Measurements from ENCODE around the gene PITPNM3.
"Not testable (repeated sequence)": the region's sequence is repeated elsewhere in the genome, so short reads cannot be mapped to it uniquely, and the experiment has no call there.

Gene PITPNM3

DNA sequence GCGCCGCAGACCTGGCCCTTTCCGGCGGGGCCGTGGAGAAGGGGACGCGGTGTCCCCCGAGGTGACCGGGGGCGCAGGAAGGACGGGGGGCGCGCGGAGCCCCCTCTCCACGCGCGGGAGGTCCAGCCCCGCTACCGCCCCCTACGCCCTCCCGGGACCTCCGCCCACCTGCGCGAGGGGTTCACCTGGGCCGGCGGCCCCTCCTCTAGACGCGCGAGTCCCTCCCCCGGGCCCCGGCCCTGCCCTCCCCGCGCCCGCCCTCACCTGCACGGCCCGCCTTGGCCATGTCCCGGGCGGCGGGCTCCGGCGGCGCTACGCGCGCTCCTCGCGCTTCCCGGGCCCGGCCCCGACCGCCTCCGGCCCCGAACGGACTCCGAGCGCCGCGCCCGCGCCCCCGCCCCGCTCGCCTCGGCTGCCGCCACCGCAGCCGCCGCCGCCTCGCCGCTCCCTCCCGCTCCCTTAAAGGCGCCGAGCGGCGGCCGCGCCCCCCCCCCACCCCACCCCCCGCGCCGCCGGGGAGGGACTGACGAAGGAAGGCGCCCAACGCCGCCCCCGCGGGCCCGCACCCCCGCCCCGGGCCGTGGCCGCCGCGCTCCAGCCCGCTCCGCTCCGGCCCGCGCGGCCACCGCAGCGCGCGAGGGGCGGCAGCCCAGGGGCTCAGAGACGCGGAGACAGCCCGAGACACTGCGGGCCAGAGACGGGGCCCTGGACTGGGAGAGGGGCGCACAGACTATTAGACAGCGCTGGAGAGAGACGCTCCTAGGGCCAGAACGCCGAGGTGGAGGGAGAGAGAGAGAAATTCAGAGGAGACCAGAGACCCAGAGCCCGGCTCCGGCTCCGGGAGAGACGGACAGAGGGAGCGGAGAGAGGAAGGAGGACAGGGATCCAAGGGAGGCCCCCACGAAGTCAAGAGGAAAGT is at the start of gene PITPNM3:
Gene PITPNM3 (minus strand): TSS at position 435 of the 919 bp plus-strand sequence. CDS start 149 bp downstream, at position 286.
- DNase-seq: no peak

DNA sequence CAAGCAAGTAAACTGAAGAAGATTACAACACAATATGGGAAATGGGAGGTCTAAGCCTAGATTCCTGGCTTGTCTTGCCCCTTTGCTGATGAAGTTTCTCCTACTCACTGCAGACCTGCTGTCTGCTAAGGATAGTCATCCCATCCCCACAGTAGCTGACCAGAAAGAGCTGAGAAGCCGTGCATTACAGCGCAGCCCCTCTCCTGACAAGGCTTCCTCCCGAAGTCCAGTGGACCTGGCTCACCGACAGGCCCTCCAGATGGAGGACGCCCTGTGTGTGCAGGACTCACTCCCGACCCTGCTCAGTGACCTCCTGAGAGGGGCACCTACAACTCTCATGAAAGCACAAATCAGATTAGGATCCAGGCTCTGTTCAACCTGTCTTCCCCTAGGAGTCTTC is 48.8 kb upstream of the PITPNM3 start:
- DNase-seq: no peak

DNA sequence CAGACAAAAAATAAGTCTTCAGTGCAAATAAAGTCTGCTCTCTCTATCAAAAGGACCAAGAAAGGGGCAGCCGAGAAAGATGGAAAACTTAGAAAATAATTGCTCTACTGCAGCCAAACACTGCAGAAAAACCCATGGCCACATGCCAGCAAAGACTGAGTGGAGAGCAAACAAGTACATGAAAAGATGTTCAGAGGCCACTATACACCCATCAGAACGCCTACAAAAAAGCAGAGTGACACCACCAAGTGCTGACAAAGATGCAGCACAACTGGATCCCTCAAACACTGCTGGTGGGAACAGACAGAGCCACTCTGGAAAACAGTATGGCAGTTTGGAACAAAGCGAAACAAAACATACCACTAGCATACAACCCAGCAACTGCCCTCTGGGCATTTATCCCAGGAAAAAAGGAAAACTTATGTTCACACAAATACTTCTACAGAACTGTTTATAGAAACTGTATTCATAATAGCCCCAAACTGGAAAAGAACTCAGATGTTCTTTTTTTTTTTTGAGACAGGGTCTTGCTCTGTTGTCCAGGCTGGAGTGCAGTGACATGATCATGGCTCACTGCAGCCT is 47.5 kb upstream of the PITPNM3 start:
- DNase-seq: no peak

DNA sequence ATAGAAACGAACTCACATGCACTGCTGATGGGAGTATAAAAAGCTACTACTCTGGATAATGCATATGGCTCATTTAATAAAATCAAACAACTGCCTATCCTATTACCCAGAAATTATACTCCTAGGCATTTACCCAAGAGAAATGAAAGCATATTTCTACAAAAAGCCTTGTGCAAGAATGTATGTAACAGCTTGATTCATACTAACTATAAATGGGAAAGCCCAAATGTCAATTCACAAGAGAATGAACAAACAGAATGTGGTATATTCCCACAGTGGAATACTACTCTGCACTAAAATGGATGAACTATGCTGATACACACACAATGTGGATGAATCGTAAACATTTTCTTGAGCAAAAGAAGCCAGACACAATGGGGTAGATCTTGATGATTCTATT is 45.8 kb upstream of the PITPNM3 start:
- DNase-seq: no peak

DNA sequence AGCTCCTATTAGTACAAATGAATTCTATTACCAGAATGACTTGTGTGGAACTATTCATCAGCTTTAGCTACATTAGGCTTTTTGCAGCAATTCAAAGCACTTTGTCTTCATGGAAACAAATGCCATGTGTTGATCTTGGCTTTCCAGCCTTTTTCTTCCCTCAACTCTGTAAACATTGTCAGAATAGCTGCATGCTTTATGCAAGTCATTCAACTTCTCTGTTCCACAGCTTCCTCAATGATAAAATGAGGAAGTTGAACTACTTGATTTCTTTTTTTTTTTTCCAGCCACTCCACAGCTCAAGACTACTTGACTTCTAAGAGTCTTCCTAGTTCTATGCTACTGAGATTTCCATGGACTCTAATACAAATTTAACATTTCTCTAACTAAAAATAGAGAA is 43.0 kb upstream of the PITPNM3 start:
- DNase-seq: no peak

DNA sequence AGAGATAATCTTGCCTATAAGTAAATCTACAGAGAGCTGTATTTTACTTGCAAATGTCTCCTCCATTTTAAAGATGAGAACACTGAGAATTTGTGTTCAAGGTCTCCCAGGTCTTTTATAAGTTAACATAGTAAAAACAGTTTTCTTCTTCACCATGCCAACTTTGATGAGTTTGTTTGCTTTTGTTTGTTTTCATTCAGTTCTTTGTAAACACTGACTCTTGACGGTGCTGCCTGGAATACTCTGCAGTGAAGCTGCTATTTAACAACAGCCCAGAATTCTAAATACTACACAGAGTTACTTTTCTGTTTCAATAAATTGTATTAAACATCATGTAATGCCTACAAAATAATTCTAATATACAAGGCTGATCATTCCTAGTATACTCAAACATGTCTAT is 41.4 kb upstream of the PITPNM3 start:
- DNase-seq: no peak

DNA sequence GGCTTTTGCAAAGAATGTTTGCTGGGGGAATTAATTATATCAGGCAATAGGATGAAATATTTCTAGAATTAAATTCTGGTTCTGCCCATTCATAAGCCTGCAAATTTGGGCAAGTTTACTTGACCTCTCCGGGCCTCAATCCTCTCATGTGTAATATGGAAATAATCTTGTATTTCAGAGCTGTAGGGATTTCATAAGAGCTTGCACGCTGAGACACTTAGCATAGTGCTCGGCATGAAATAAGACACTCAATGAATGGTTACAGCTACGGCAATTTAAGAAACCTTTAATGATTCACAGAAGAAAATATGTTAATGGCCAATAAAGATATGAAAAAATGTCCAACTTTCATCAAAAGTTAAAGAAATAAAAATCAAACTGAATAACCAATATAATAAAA is 40.6 kb upstream of the PITPNM3 start:
- no peak for DNase-seq

DNA sequence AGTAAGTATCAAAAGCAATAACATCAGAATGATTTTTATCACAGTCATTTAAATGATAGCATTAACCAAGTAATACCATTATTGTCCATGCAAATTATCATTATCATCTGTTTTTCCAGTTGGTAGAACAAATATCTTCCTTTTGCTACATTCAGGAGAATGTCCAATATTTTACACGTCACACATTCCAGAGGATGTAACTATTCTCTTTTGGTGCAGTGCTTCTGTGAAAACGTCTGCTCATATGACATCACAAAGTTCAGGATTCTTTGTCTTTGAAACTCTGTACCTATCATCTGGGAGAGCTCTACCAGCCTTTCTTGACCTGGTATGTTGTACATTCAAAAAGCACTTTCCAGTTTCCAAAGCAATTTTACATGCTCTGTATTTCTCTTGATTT is 40.2 kb upstream of the PITPNM3 start:
- no peak for DNase-seq

DNA sequence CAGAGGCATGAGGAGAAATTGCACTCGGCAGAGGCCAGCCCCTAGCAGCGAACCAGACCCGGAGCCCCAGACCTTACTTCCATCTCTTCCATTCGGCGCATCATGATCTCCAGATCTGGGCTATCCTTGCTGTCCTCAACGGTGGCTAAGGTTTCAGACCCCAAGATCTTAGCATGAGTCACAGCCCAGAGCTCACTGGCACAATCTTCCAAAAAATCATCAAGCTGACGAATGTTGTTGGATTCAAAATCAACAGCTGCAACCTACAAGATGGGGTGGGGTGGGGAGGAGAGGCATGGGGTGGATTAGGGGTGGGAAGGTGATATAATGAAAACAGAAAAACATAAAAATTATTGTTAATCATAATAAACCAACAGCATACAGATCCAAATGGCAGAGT is 39.7 kb upstream of the PITPNM3 start:
- DNase-seq: no peak

DNA sequence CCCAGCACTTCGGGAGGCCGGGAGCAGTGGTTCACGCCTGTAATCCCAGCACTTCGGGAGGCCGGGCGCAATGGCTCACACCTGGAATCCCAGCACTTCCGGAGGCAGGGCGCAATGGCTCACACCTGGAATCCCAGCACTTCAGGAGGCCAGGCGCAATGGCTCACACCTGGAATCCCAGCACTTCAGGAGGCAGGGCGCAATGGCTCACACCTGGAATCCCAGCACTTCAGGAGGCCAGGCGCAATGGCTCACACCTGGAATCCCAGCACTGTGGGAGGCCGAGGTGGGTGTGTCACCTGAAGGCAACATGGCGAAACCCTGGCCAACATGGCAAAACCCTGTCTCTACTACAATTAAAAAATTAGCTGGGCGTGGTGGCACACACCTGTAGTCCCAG is 37.0 kb upstream of the PITPNM3 start:
- not testable (repeated sequence) for DNase-seq

DNA sequence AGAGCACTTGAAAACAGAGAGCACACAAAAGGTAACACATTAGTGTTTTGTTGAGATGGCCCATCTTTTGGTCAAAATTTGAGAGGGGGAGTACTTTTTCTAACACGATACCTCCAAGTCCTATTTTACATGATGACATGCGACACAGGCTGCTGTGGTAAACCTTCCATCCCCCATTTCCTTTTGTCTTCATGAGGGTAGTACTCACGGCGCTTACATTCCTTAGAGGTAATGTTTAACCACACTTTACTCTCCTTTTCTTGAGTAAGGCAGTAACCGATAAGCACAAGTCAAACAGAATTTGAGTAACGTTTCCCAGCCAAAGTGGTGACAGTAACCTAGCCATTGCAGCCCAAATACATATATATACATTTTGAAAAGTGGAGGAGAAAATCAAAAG is 35.8 kb upstream of the PITPNM3 start:
- DNase-seq: no peak

DNA sequence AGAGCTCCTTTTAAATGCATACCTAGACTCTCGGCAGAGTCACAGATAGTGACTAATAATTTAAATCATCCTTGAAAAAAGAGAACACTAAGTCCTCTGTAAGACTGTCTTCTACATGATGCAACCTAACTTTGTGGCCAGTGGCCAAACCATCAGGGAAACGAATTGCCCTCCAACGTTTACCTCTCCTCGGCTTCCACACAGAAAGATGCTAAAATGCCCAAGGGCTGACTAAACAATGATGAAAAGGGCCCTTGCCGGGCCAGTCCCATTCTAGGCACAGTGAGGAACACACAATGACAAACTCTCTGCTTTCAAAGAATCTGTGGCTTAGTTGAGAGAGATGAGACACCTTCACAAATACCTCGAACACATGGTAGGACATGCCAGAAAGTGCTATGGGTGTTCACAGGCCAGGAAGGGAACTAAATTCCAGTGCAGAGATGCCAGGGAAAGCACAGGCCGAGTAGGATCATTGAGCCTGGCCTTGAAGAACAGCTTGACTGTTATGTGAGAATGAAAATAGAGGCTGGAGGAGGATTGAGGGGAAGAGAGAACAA is 35.3 kb upstream of the PITPNM3 start:
- no peak for DNase-seq

DNA sequence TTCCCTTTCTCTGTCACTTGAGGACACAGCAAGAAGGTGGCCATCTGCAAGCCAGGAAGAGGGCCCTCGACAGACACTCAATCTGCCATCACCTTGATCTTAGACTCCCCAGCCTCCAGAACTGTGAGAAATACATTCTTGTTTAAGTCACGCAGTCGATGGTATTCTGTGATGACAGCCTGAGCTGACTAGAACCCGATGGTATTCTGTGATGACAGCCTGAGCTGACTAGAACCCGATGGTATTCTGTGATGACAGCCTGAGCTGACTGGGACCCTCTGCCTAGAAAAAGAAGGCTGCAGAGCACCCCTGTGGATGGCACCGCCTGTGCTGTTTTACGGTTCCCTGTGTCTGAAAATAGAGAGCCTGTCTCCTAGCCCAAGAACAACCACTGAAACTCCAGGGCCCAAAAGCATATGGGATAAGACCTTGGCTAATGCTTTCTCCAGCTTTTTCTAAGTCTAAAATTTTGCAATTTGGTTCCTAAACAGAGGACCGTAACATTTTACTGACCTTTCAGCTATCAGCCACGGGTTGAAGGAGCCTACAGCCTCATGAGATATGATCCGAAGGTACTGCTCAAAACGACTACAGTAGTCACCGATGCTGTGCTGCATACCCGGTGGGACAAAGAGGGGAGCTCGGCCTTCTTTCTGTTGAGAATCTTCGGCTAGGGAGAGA is 33.1 kb upstream of the PITPNM3 start:
- DNase-seq: no peak

DNA sequence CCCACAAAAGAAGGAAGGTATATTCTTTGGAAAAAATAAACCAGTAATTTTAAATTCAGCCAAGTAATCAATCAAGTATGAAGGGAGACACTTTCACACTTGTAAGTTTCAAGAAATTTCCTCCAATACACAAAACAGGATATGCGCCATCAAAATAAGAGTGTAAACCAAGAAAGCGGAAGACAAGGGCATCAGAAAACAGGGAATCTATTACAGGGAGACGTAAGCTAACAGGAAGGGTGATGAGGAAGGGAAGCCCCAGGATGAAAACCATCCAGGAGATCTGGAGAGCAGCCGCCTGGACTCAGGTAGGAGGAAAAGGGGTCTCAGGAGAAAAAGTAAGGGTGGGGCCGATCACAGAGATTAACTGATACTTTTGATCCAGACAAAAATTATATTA is 31.8 kb upstream of the PITPNM3 start:
- no peak for DNase-seq

DNA sequence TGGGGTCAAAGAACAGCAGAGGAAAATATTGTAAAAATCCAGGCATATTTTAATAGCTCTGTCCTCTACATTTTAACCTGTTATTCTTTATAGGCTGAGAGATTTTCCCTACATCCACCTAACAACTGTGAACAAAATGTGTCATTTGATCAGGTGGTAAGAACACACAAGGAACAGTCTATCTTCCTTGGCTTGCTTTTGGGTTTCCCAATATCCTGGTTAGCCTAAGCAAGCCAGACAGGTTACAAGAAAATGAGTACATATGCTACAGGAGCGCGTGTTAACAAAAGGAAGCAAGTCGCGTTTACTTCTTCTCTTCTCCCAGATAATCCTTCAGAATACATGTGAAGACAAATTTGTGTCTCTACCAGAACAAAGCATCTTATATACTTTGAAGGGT is 31.0 kb upstream of the PITPNM3 start:
- no peak for DNase-seq

DNA sequence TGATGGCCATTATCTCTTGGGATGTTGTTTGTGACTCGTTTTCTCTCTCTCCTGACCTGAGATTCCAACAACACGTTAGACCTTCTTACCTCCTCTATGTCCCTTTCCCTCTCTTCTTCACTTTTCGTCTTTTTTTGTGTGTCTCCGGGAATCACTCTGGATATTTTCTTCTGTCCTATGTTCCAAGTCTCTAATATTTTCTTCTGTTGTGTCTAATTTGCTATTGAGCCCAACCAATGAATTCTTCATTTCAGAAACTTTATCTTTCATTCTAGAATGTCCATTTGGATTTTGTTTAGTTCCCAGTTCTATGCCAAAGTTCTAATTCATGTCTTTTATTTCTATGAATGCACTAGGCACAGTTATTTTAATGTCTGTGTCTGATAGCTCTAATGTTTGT is 27.1 kb upstream of the PITPNM3 start:
- DNase-seq: no peak

DNA sequence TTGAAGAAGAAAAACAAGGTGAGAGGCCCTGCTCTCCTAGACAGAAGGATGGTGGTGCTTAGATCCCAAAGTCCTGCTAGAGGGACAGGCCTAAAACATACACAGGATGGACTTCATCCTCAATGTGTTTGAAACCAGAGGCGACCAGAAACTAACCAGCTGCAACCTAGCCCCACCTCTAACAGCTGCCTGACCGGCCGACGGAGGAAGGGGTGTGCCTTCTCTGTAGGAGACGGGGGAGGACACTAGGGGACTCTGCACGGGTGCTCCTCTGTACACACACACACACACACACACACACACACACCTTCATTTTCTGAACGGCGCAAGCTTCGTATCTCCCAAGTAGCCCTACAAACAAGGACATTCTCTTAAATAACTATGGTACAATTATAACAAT is 24.3 kb upstream of the PITPNM3 start:
- no peak for DNase-seq

DNA sequence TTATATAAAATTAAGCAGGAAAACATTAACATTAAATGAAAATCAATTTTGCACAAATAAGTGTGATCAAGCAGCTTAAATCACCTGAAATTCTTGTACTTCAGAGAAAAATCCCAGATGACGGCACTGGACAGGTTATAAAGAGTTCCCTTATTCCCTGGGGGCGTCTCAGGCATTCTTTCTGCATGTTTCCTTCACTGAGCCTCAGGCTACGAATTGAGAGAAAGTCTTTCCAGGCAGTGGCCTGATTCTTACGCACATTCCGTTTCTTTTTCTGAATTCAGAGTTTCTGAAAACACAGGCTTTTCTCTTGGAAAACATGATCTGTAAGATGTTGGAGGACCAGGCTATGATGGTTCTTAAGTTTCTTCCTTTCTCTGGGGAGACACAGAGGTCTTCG is 22.1 kb upstream of the PITPNM3 start:
- no peak for DNase-seq

DNA sequence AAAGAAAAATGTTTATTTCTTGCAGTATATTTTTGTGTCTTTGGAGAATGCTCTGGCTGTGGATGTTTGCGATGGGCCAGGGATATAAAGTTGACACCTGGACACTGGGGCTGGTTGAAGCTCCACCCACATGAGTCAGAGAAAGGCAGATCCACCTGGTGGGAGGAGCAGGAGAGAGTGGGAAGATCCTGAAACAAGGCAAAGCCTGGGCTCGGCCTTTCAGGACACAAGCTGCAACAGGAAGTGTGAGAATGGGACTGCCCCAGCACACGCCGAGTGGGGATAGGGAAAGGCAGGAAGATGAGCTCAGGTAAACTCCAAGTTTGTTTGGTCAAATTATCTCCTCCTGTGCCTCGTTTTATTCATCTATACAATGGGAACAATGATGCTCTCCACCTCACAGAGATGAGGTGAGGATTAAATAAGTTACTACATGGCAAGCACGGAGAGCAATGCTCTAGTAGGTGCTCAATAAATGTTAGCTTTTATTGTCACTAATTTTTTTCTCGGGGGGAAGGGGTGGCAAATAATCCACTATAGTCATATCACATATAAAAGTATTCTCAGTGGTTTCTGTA is 21.4 kb upstream of the PITPNM3 start:
- DNase-seq: no peak

DNA sequence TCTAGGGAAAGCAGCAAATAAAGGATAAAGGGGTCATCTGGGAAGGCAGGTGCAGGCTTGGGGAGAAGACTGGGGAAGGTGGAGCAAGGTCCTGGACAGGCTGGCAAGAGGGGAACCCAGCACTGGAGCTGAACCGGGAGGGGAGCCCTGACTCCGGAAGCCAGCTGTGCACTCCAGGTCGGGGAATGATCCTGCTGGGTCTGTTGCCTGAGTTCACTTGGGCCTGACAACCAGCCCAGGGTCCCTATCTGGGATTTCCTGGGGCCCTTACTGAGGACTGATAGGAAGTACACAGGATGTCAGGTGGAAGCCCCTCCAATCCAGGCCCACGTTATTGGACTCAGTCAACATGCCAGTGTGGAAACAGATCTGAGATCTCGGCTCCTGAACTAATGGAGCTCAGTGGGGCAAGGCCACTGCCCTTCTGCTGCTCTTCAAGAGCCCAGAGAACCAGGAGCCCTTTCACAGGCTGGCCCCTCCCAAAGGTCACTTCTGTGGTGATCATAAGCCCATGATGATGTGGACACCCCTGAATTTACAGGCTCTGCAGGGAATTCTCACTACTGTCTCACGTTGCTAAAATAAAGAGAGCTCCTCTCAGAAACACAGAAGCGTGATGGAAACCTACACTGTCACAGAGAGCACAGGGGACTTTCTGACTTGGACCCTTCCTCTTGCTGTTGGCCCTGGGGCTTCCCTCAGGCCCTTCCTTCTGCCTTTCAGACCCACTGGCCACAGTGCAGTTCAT is 19.9 kb upstream of the PITPNM3 start:
- no peak for DNase-seq

DNA sequence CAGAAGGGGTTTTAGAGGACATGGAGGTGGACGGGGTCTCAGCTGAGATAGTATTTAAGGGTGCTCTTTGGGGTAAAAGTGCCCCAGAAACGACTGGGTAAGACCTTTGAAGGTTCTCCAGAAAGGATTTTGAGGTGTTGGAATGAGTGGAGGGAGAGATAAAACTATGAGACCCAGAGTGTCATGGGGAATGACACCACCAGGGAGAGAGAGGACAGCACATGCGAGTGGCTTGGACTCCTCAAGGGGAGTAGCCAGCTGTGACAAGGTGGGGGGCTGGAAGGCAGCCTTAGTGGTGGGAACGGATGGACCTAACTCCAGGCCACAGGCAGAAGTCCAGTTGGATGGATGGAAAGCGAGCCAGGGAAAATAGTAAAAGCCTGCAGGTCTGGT is 19.2 kb upstream of the PITPNM3 start:
- no peak for DNase-seq
